Gastrocnemius medialis (tissue), 4 donors: ENCODE data around the gene TLR4. TPM values are rescaled to one million over a fixed set of nuclear protein-coding genes. Genes with fewer than 3 reads are reported as not detected.

Experiments
- ATAC-seq, 2 donors: fragments of 150-250 bp; one replicate each; pipeline ENCODE4 v1.9.1; 2016
- DNase-seq, 2 donors: peaks; one replicate each; pipeline ENCODE4 v3.0.0-alpha.2; 2019
- H3K27ac ChIP-seq, 4 donors: fragments of 200-600 bp; sonication (generic); 1 replicate in 1 of 4; 2 replicates in 3 of 4; pipeline ENCODE4 v1.5.1; 2016 to 2018; ENCODE audit warnings: mild to moderate bottlenecking in 2 of 4, moderate library complexity in 1 of 4
- H3K27me3 ChIP-seq, 3 donors: fragments of 200-600 bp; sonication (generic) in 2 of 3; 1 replicate in 1 of 3; 2 replicates in 2 of 3; pipeline versions ENCODE4 v1.5.1 to v1.6.0; 2016 to 2019; ENCODE audit warnings: mild to moderate bottlenecking in 1 of 3, moderate library complexity in 1 of 3
- H3K36me3 ChIP-seq, 2 donors: fragments of 200-600 bp; sonication (generic) in 1 of 2; one replicate each; pipeline ENCODE4 v1.5.1; 2017 to 2018
- H3K4me1 ChIP-seq, 2 donors: fragments of 200-600 bp; sonication (generic) in 1 of 2; one replicate each; pipeline ENCODE4 v1.5.1; 2016 to 2017; ENCODE audit warnings: mild to moderate bottlenecking in 2 of 2
- H3K4me3 ChIP-seq, 4 donors: fragments of 200-600 bp; sonication (generic) in 3 of 4; 1 replicate in 1 of 4; 2 replicates in 3 of 4; pipeline ENCODE4 v1.5.1; 2016 to 2019; ENCODE audit warnings: mild to moderate bottlenecking in 2 of 4
- H3K9me3 ChIP-seq, 3 donors: fragments of 200-600 bp; sonication (generic) in 2 of 3; 1 replicate in 1 of 3; 2 replicates in 2 of 3; pipeline ENCODE4 v1.5.1; 2016 to 2019
- POLR2A ChIP-seq, 2 donors: fragments of 450-650 bp; IDR thresholded peaks; one replicate each; pipeline ENCODE4 v1.6.1; 2017; ENCODE audit warnings: antibody characterized with exemption in 2 of 2, mild to moderate bottlenecking in 2 of 2, moderate library complexity in 2 of 2
- in situ Hi-C, 4 donors: fragments of 200-750 bp; cut with MboI; loops; one replicate each; pipeline versions ENCODE4 v1.15.0 to v1.8.0; 2017; ENCODE audit warnings: low sequenced_read_pairs in 4 of 4
- intact Hi-C: fragments of 100-400 bp; cut with DNase I; formaldehyde crosslinking; loops from one replicate; pipeline ENCODE4 v1.15.1; 2023; ENCODE audit warnings: low total_unique reads
- total RNA-seq, 4 donors: library from RNA; depleted of rRNA; stranded (reverse); fragments of >200 nt; gene quantifications; one replicate each; pipeline versions ENCODE4 v1.1.0 to v1.2.3, GENCODE V29; 2016
- TF ChIP-seq, protein P1 (sequence below), 5 experiments: fragments of 450-650 bp in 3 of 5; fragments of 200-600 bp in 2 of 5; sonication (generic) in 2 of 5; IDR thresholded peaks in 4 of 5; conservative IDR thresholded peaks in 1 of 5; 1 replicate in 4 of 5; 2 replicates in 1 of 5; pipeline ENCODE4 v1.5.1; 2016 to 2019; ENCODE audit warnings: antibody characterized with exemption in 5 of 5, mild to moderate bottlenecking in 3 of 5, moderate library complexity in 3 of 5

TLR4 gene
- total RNA-seq, 4 donors from 2014 or later: 7.5 to 10.3 (median 8.3) TPM

DNA sequence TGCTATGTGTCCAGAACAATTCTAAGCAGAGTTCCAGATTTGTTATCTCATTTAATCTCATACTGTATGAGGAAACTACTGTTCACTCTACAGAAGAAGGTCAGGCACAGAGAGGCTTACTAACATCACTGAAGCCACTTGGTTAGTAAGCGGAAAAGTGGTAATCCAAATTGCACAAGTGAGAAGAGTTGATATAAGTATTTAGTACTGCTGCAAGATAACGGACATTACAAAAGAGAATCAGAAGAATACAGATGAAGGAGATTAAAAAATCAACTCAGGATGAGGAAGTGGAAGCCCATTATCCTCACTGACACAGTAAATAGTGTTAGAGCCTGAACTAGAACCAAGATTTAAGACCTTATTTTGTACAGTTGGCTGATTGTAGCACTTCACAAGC is 22.3 kb upstream of the TLR4 start:
- TF ChIP-seq POLR2A (IDR thresholded peaks at IDR 0.05): no peak
- TF ChIP-seq, protein P1, sequence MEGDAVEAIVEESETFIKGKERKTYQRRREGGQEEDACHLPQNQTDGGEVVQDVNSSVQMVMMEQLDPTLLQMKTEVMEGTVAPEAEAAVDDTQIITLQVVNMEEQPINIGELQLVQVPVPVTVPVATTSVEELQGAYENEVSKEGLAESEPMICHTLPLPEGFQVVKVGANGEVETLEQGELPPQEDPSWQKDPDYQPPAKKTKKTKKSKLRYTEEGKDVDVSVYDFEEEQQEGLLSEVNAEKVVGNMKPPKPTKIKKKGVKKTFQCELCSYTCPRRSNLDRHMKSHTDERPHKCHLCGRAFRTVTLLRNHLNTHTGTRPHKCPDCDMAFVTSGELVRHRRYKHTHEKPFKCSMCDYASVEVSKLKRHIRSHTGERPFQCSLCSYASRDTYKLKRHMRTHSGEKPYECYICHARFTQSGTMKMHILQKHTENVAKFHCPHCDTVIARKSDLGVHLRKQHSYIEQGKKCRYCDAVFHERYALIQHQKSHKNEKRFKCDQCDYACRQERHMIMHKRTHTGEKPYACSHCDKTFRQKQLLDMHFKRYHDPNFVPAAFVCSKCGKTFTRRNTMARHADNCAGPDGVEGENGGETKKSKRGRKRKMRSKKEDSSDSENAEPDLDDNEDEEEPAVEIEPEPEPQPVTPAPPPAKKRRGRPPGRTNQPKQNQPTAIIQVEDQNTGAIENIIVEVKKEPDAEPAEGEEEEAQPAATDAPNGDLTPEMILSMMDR (IDR thresholded peaks at IDR 0.05 in 4 of 5, conservative IDR thresholded peaks at IDR 0.05 in 1 of 5): no peak
- Histone ChIP-seq H3K27ac (no peak overlapping the region), H3K9me3 (no peaks in the 10 kb centered on the region), H3K4me1 (no peaks in the 10 kb centered on the region), H3K4me3 (no peak overlapping the region), H3K36me3 (no peaks in the 10 kb centered on the region), H3K27me3 (no peaks in the 10 kb centered on the region)
- DNase-seq (no peak), ATAC-seq (no peak)
- intact Hi-C loops (no loop called here), in situ Hi-C loops (no loop called here)

DNA sequence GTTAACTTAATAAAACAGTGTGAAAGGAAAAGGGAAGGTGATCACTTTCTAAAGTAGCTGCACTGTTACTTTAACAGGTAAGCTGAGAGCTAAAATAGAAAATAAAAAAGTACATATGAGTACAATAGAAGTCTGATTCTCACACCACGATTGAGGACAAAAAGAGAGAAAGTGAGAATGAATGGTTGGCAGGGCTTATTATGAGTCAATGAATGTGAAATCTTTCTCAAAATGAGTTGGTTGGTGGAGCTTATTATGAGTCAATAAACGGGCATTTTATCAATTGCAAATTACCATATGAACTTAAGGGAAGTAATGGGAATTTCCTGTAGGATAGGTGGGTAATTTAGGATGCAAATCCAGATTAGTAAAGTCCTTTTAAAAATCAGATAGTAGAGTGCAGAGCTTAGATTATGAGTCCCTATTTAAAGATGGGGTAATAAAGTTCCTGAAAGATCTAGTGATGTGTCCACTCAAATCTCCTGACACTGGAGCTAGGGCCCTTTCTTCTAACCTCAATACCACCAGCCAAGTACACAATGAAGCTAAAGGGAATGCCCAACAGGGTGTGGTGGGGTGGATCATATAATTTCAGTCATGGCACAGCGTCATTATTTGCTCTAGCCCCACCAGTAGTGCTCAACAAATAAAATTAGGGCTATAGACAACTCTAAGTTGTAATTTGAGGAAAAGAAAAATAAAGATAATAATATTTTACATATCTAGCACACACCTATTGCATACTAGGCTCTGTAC is 21.1 kb upstream of the TLR4 start:
- no peak for DNase-seq
- Histone ChIP-seq H3K4me3 (no peak overlapping the region), H3K9me3 (no peaks in the 10 kb centered on the region), H3K36me3 (no peaks in the 10 kb centered on the region), H3K27ac (no peak overlapping the region), H3K27me3 (no peaks in the 10 kb centered on the region), H3K4me1 (no peaks in the 10 kb centered on the region)
- in situ Hi-C loops: no loop called here
- intact Hi-C loops: no loop called here
- no peak for ATAC-seq
- TF ChIP-seq, protein P1 (IDR thresholded peaks at IDR 0.05 in 4 of 5, conservative IDR thresholded peaks at IDR 0.05 in 1 of 5): no peak

DNA sequence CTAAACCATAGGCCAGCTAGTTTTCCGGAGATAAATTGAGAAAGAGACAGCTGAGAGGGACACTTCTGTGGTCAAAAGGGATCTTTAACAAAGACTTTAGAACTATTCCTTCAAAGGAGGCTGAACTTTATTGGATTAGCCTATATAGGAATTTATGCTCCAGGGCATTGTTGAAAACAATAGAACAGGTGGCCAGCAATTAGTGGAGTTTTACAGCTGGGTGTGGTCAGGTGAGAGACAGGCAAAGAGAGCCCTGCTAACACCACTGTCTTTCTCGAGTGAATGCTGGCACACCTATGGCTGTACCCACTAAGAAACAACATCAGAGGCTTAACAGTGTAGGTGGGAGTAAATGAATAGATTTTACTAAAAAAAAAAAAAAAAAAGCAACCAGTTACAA is 16.7 kb upstream of the TLR4 start:
- H3K4me1 ChIP-seq: no peaks in the 10 kb centered on the region
- no peak for TF ChIP-seq POLR2A (IDR thresholded peaks at IDR 0.05)
- no peaks in the 10 kb centered on the region for H3K9me3 ChIP-seq
- intact Hi-C loops: no loop called here
- H3K4me3 ChIP-seq: no peak overlapping the region
- no peak for DNase-seq
- H3K27ac ChIP-seq: no peak overlapping the region
- no peaks in the 10 kb centered on the region for H3K36me3 ChIP-seq
- no peaks in the 10 kb centered on the region for H3K27me3 ChIP-seq
- no peak for ATAC-seq
- in situ Hi-C loops: no loop called here

DNA sequence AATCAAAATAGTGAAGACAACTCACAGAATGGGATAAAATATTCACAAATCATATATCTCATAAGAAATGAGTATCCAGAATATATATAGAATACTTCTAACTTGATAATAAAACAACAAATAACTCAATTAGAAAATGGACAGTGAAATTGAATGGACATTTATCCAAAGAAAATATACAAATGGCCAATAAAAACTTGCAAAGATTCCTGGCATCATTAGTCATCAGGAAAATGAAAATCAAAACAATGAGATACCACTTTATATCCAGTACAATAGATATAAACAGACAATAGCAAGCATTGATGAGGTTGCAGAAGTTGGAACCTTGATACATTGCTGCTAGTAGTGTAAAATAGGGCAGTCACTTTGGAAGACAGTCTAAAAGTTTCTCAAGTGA is 12.8 kb upstream of the TLR4 start:
- Histone ChIP-seq H3K36me3 (no peaks in the 10 kb centered on the region), H3K4me3 (no peak overlapping the region), H3K27me3 (no peaks in the 10 kb centered on the region), H3K9me3 (no peaks in the 10 kb centered on the region), H3K27ac (no peak overlapping the region), H3K4me1 (no peaks in the 10 kb centered on the region)
- no peak for TF ChIP-seq POLR2A (IDR thresholded peaks at IDR 0.05)
- TF ChIP-seq, protein P1 (IDR thresholded peaks at IDR 0.05 in 4 of 5, conservative IDR thresholded peaks at IDR 0.05 in 1 of 5): no peak
- DNase-seq: no peak
- intact Hi-C loops (no loop called here), in situ Hi-C loops (no loop called here)
- no peak for ATAC-seq

DNA sequence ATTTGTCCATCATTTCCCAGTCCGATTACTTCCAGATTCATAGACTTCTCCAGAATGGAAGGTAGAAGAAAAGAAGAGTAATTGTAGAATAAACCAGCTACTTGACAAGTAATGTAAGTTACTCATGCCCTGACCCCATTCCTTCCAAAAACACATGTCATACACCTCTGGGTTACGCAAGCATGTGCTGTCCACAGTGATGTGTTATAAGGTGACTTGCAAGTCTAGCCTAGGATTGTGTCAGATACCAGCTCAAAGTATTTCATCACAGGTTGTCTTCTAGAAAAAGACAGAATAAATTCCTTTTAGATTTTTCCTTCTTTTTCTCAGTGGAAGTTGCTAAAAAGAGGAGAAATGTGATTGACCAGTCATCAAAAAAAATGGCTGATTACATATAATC is 8.0 kb upstream of the TLR4 start:
- intact Hi-C loops: no loop called here
- ATAC-seq (no peak), DNase-seq (peak in 1 of 2 donors; percentile 12)
- no peak overlapping the region for H3K4me3 ChIP-seq
- in situ Hi-C loops: no loop called here
- H3K9me3 ChIP-seq: no peaks in the 10 kb centered on the region
- H3K27me3 ChIP-seq: no peaks in the 10 kb centered on the region
- no peak for TF ChIP-seq POLR2A (IDR thresholded peaks at IDR 0.05)
- TF ChIP-seq, protein P1 (IDR thresholded peaks at IDR 0.05 in 4 of 5, conservative IDR thresholded peaks at IDR 0.05 in 1 of 5): no peak
- H3K4me1 ChIP-seq: no peaks in the 10 kb centered on the region
- H3K27ac ChIP-seq: no peak overlapping the region
- H3K36me3 ChIP-seq: no peaks in the 10 kb centered on the region
